HCT116 (cell line): Measurements from ENCODE around the gene LACRT. TPM values are rescaled to one million over a fixed set of nuclear protein-coding genes. Genes with fewer than 3 reads are reported as not detected.

ENCODE experiments used
- ATAC-seq: fragments of 200-7000 bp; cut with Tn5 transposase; 2 replicates; pipeline ENCODE4 v1.9.1; 2020; ENCODE audit warnings: mild to moderate bottlenecking, moderate library complexity
- BruUV-seq: library from RNA; stranded (reverse); fragments of 400-500 nt; replicated peaks from 2 replicates; lab custom pipeline; 2021; lab: Mats Ljungman, UMichigan
- CTCF ChIA-PET: fragments of 300-600 bp; sonication (Branson Sonifier 250); formaldehyde crosslinking; loops from one replicate; lab custom pipeline; 2021; ENCODE audit warnings: antibody characterized with exemption; lab: Charles Lee
- POLR2A ChIA-PET: fragments of 300-600, 350-600 bp; sonication (Branson Sonifier 250); formaldehyde crosslinking; loops from one replicate; lab custom pipeline; 2021; ENCODE audit warnings: antibody characterized with exemption; lab: Charles Lee
- RAD21 ChIA-PET, 2 experiments: fragments of 300-600 bp; sonication (Branson Sonifier 250); formaldehyde crosslinking; loops; one replicate each; lab custom pipeline; 2023; ENCODE audit warnings: low total read pairs in 2 of 2; ENCODE audit not compliant: uncharacterized antibody in 2 of 2, unreplicated experiment in 2 of 2, low non-redundant PET in 1 of 2; lab: Charles Lee
- DNase-seq: peaks from one replicate; pipeline ENCODE4 v3.0.0-alpha.2; 2010; ENCODE audit warnings: low read depth, low spot score
- H2AFZ ChIP-seq: fragments of 200-600 bp; shearing (Covaris generic), sonication (generic); 2 replicates; pipeline ENCODE4 v1.6.1; 2017; ENCODE audit warnings: low read depth, mixed run types, mixed read lengths, antibody characterized with exemption, low read length; ENCODE audit not compliant: poor library complexity, severe bottlenecking
- H3K27ac ChIP-seq: 2 replicates; pipeline ENCODE4 v1.5.1; 2012; ENCODE audit warnings: low read depth, low read length
- H3K27me3 ChIP-seq: fragments of 200-600 bp; sonication (generic); 2 replicates; pipeline ENCODE4 v1.6.1; 2016; ENCODE audit warnings: mixed run types, low read length, mixed read lengths; ENCODE audit not compliant: insufficient read depth
- H3K36me3 ChIP-seq, 2 experiments: fragments of 200-500 bp in 1 of 2; fragments of 200-600 bp in 1 of 2; sonication (Bioruptor generic) in 1 of 2; sonication (generic) in 1 of 2; 2 replicates each; pipeline versions ENCODE4 v1.5.1 to v1.6.1; 2014 to 2016; ENCODE audit warnings: low read length in 2 of 2, inconsistent platforms in 1 of 2, mixed read lengths in 1 of 2, mixed run types in 1 of 2; ENCODE audit not compliant: insufficient read depth in 2 of 2, control insufficient read depth in 1 of 2
- H3K4me1 ChIP-seq, 2 experiments: fragments of 200-600 bp in 1 of 2; sonication (generic) in 1 of 2; 2 replicates each; pipeline versions ENCODE4 v1.5.1 to v1.6.1; 2012 to 2017; ENCODE audit warnings: low read length in 2 of 2, inconsistent platforms in 1 of 2, mild to moderate bottlenecking in 1 of 2, mixed read lengths in 1 of 2, mixed run types in 1 of 2, moderate library complexity in 1 of 2; ENCODE audit not compliant: insufficient read depth in 2 of 2, control insufficient read depth in 1 of 2
- H3K4me2 ChIP-seq: fragments of 200-600 bp; sonication (generic); 2 replicates; pipeline ENCODE4 v1.6.1; 2017; ENCODE audit warnings: mixed run types, low read length, mixed read lengths
- H3K4me3 ChIP-seq, 2 experiments: fragments of 200-600 bp in 1 of 2; sonication (generic) in 1 of 2; replicated peaks in 1 of 2; 2 replicates each; pipeline ENCODE4 v1.5.1; 2011 to 2016; ENCODE audit warnings: low read length in 2 of 2, control low read depth in 1 of 2, low read depth in 1 of 2, mild to moderate bottlenecking in 1 of 2, mixed read lengths in 1 of 2, mixed run types in 1 of 2
- H3K79me2 ChIP-seq: fragments of 200-600 bp; sonication (generic); 2 replicates; pipeline ENCODE4 v1.6.1; 2017; ENCODE audit warnings: mild to moderate bottlenecking, mixed run types, low read length, moderate library complexity, mixed read lengths; ENCODE audit not compliant: insufficient read depth
- H3K9ac ChIP-seq: fragments of 200-600 bp; sonication (generic); 2 replicates; pipeline ENCODE4 v1.6.1; 2016; ENCODE audit warnings: low read length, mixed read lengths
- H3K9me2 ChIP-seq: fragments of 200-600 bp; sonication (generic), shearing (Covaris generic); 2 replicates; pipeline ENCODE4 v1.6.1; 2017; ENCODE audit warnings: mixed run types, mild to moderate bottlenecking, moderate library complexity; ENCODE audit not compliant: insufficient read depth
- H3K9me3 ChIP-seq, 2 experiments: fragments of 200-500 bp in 1 of 2; fragments of 200-600 bp in 1 of 2; sonication (Bioruptor generic) in 1 of 2; sonication (generic) in 1 of 2; 2 replicates each; pipeline ENCODE4 v1.6.1; 2014 to 2017; ENCODE audit warnings: low read length in 2 of 2, mixed read lengths in 2 of 2, inconsistent platforms in 1 of 2, low read depth in 1 of 2, mild to moderate bottlenecking in 1 of 2, mixed run types in 1 of 2, moderate library complexity in 1 of 2; ENCODE audit not compliant: control insufficient read depth in 1 of 2, insufficient read depth in 1 of 2
- H4K20me1 ChIP-seq: fragments of 200-600 bp; sonication (generic), shearing (Covaris generic); 2 replicates; pipeline ENCODE4 v1.6.1; 2017; ENCODE audit warnings: mixed run types, mild to moderate bottlenecking, moderate library complexity; ENCODE audit not compliant: insufficient read depth
- CEBPB ChIP-seq: IDR thresholded peaks from 2 replicates; pipeline ENCODE4 v1.6.1; 2012; ENCODE audit warnings: low read depth
- EGR1 ChIP-seq: IDR thresholded peaks from 2 replicates; pipeline ENCODE4 v1.6.1; 2012; ENCODE audit warnings: low read depth
- EZH2 ChIP-seq: fragments of 200-600 bp; sonication (generic); IDR thresholded peaks from 2 replicates; pipeline ENCODE4 v1.6.1; 2017; ENCODE audit warnings: antibody characterized with exemption, mixed run types
- SIN3A ChIP-seq: IDR thresholded peaks from 2 replicates; pipeline ENCODE4 v1.6.1; 2012; ENCODE audit warnings: low read depth
- SP1 ChIP-seq: IDR thresholded peaks from 2 replicates; pipeline ENCODE4 v1.6.1; 2012; ENCODE audit warnings: low read depth
- ZNF274 ChIP-seq: fragments of 200-500 bp; sonication (Bioruptor generic); IDR thresholded peaks from 2 replicates; pipeline ENCODE4 v1.6.1; 2014; ENCODE audit warnings: mild to moderate bottlenecking, low read depth, low read length, inconsistent platforms
- intact Hi-C: fragments of 100-400 bp; cut with micrococcal nuclease; formaldehyde crosslinking; loops from 2 replicates; pipeline ENCODE4 v1.10.0; 2022
- total RNA-seq: library from RNA; stranded (reverse); gene quantifications from one replicate; pipeline ENCODE4 v1.2.1, GENCODE V29; 2021; ENCODE audit not compliant: unreplicated experiment
- TF ChIP-seq, protein P1 (sequence below): IDR thresholded peaks from 2 replicates; pipeline ENCODE4 v1.6.1; 2011; ENCODE audit warnings: mild to moderate bottlenecking, low read length, moderate library complexity; ENCODE audit not compliant: insufficient replicate concordance; ENCODE audit errors: extremely low read depth

Gene LACRT
- total RNA-seq, 1 experiment from 2014 or later = not detected

- POLR2A ChIA-PET = no interaction called here
- Histone ChIP-seq H3K4me2 (no peak overlapping the region), H3K36me3 (no peaks in the 10 kb centered on the region), H3K79me2 (no peaks in the 10 kb centered on the region), H3K9me3 (no peaks in the 10 kb centered on the region), H3K4me1 (peaks cover 0 to 11% of the 10 kb centered on the region in 2 experiments; a peak in 3 of 4 replicates), H2AFZ (no peak overlapping the region), H3K27ac (no peak overlapping the region), H4K20me1 (no peaks in the 10 kb centered on the region)
- ATAC-seq = no peak
- BruUV-seq = no TSS peak
- TF ChIP-seq SIN3A = no peak
- TF ChIP-seq, all 23 proteins: peak for 0
- intact Hi-C loops = loop anchor here (5.0 kb wide), 1 partner anchor 333 kb away; no protein-coding TSS in a partner anchor
- Histone ChIP-seq H3K27me3 (peaks cover 13% of the 10 kb centered on the region; the same call in 1 of the 2 replicates), H3K9me2 (no peaks in the 10 kb centered on the region), H3K9ac (no peak overlapping the region), H3K4me3 (no peak overlapping the region)
- CTCF ChIA-PET = interaction anchor here (1.1 to 1.8 kb wide), 3 partner anchors 8 to 77 kb away, joined by 4 to 7 read pairs (median 6); no protein-coding TSS in a partner anchor
- RAD21 ChIA-PET = no interaction called here
- DNase-seq = no peak
These were observed 30.3 kb downstream of the LACRT start for GRCh38 chr12:54604436-54604835.

DNA sequence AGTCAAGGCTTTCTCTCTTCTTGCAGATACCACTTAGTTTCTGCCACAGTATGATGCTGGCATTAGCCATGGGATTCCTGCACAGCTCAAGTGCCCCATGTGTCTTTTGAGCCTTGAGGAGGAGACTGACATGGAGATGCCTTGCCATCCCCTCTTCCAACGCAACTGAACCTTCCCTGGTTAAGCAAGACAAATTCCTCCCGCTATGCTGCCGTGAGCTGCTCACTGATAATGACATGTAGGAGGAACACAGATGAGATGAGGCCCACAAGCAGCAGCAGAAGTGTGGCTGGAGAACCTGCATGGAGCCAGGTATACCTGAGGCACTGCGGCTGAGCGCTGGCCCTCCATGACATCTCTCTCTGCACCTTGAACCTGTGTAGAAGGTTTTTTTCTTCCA, 30.8 kb downstream of the LACRT start:
- Histone ChIP-seq H3K4me3 (no peak overlapping the region), H3K9ac (no peak overlapping the region), H3K9me3 (no peaks in the 10 kb centered on the region), H3K4me1 (peaks cover 0 to 11% of the 10 kb centered on the region in 2 experiments; a peak in 3 of 4 replicates), H3K36me3 (no peaks in the 10 kb centered on the region), H2AFZ (peak overlapping the region; percentile 28), H3K79me2 (no peaks in the 10 kb centered on the region), H3K9me2 (no peaks in the 10 kb centered on the region), H3K27me3 (peaks cover 8% of the 10 kb centered on the region; the same call in 1 of the 2 replicates), H4K20me1 (no peaks in the 10 kb centered on the region), H3K27ac (no peak overlapping the region), H3K4me2 (no peak overlapping the region)
- DNase-seq = no peak
- no peak for ATAC-seq
- no TSS peak for BruUV-seq
- TF ChIP-seq, protein P1, sequence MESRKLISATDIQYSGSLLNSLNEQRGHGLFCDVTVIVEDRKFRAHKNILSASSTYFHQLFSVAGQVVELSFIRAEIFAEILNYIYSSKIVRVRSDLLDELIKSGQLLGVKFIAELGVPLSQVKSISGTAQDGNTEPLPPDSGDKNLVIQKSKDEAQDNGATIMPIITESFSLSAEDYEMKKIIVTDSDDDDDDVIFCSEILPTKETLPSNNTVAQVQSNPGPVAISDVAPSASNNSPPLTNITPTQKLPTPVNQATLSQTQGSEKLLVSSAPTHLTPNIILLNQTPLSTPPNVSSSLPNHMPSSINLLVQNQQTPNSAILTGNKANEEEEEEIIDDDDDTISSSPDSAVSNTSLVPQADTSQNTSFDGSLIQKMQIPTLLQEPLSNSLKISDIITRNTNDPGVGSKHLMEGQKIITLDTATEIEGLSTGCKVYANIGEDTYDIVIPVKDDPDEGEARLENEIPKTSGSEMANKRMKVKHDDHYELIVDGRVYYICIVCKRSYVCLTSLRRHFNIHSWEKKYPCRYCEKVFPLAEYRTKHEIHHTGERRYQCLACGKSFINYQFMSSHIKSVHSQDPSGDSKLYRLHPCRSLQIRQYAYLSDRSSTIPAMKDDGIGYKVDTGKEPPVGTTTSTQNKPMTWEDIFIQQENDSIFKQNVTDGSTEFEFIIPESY = no peak
- TF ChIP-seq SP1 (no peak), EZH2 (no peak), EGR1 (no peak), ZNF274 (no peak), CEBPB (no peak)
- intact Hi-C loops = loop anchor here (5.0 kb wide), 1 partner anchor 333 kb away; no protein-coding TSS in a partner anchor
- RAD21 ChIA-PET = no interaction called here
- POLR2A ChIA-PET = no interaction called here
- CTCF ChIA-PET = interaction anchor here (1.8 kb wide), 1 partner anchor 24 kb away, joined by 6 read pairs; no protein-coding TSS in a partner anchor
